ENCODE data around the gene PIP4K2A. TPM values are rescaled to one million over a fixed set of nuclear protein-coding genes. Genes with fewer than 3 reads are reported as not detected.

The PIP4K2A gene
- total and polyA plus RNA-seq, 2 of the 8 experiments (the other 6 are each of a cell fraction or from before 2014, with no cell fraction given) = 19.0 to 60.9 TPM

- CTCF ChIA-PET (ENCODE audit: partially characterized antibody) = interaction anchor here (0.6 kb wide), 1 partner anchor 1765 kb away, joined by 3 read pairs; no protein-coding TSS in a partner anchor
- H3K18ac ChIP-seq (ENCODE audit: extremely low read depth, low read length) = no peak overlapping the region
- no peak overlapping the region for H3K4me3 ChIP-seq (ENCODE audit: extremely low read depth in 1 of 4, insufficient read depth in 2 of 4, low read depth in 3 of 4, low read length in 4 of 4)
- H2AK5ac ChIP-seq (ENCODE audit: low read depth, low read length) = no peak overlapping the region
- H3K9ac ChIP-seq (replicated peaks in 1 of 4; ENCODE audit: extremely low read depth in 1 of 4, low read depth in 3 of 4, low read length in 3 of 4) = no peak overlapping the region; a peak in 1 of 7 replicates
- no peak overlapping the region for H4K8ac ChIP-seq (ENCODE audit: extremely low read depth, insufficient read depth, low read length)
- no peak overlapping the region for H3K27ac ChIP-seq (ENCODE audit: low read depth, low read length)
- TF ChIP-seq BACH1 (IDR thresholded peaks at IDR 0.05; ENCODE audit: low read length) = no peak
- no peak for TF ChIP-seq SP2 (IDR thresholded peaks at IDR 0.05; ENCODE audit: low read length)
- TF ChIP-seq CTCF (IDR thresholded peaks at IDR 0.05; ENCODE audit: control extremely low read depth in 1 of 3, insufficient read depth in 1 of 3, low read depth in 1 of 3, low read length in 3 of 3) = no peak
- TF ChIP-seq POLR2A (IDR thresholded peaks at IDR 0.05; ENCODE audit: control extremely low read depth in 1 of 2, low read depth in 2 of 2, low read length in 2 of 2) = no peak
- no peak for TF ChIP-seq RBBP5 (IDR thresholded peaks at IDR 0.05; ENCODE audit: borderline replicate concordance, low read depth, low read length)
- no peak for TF ChIP-seq YY1 (IDR thresholded peaks at IDR 0.05; ENCODE audit: low read depth, low read length)
- TF ChIP-seq SP4 (IDR thresholded peaks at IDR 0.05; ENCODE audit: low read length) = no peak
- TF ChIP-seq CBX8 (IDR thresholded peaks at IDR 0.05; ENCODE audit: borderline replicate concordance, low read depth, low read length) = no peak
- TF ChIP-seq TCF12 (IDR thresholded peaks at IDR 0.05; ENCODE audit: low read depth, low read length) = no peak
- no peak for TF ChIP-seq USF2 (IDR thresholded peaks at IDR 0.05; ENCODE audit: low read length)
- TF ChIP-seq CREB1 (IDR thresholded peaks at IDR 0.05) = no peak
- TF ChIP-seq KDM4A (IDR thresholded peaks at IDR 0.05; ENCODE audit: low read depth, low read length, severe bottlenecking) = no peak
- no peak overlapping the region for H3K4me2 ChIP-seq (ENCODE audit: insufficient read depth in 1 of 2, low read depth in 2 of 2, low read length in 2 of 2)
- H3K27me3 ChIP-seq (replicated peaks in 1 of 4; ENCODE audit: control insufficient read depth in 3 of 4, extremely low read depth in 1 of 4, insufficient read depth in 3 of 4, low read length in 3 of 4) = no peaks in the 10 kb centered on the region
- H2BK5ac ChIP-seq (ENCODE audit: low read depth, low read length) = no peak overlapping the region
- POLR2A ChIA-PET (ENCODE audit: partially characterized antibody) = no interaction called here
- no peak overlapping the region for H3K4ac ChIP-seq (replicated peaks; ENCODE audit: insufficient read length, low read depth, low read length)
- H2BK12ac ChIP-seq (ENCODE audit: low read depth, low read length) = no peak overlapping the region
- H4K20me1 ChIP-seq (replicated peaks in 1 of 2; ENCODE audit: control insufficient read depth in 1 of 2, insufficient read depth in 2 of 2, low read length in 2 of 2) = peaks cover 4 to 6% of the 10 kb centered on the region in 2 experiments
- H3K56ac ChIP-seq (replicated peaks; ENCODE audit: insufficient read length, low read depth, low read length) = no peak overlapping the region
- no peak overlapping the region for H3K23ac ChIP-seq (ENCODE audit: insufficient read length)
- no peaks in the 10 kb centered on the region for H3K9me3 ChIP-seq (ENCODE audit: insufficient read depth in 2 of 2, low read depth in 1 of 2, low read length in 1 of 2)
- H2AFZ ChIP-seq (ENCODE audit: low read length) = no peak overlapping the region
- H3K23me2 ChIP-seq (ENCODE audit: low read depth, low read length) = no peaks in the 10 kb centered on the region
- peaks cover 6 to 30% (median 14%) of the 10 kb centered on the region in 4 experiments for H3K4me1 ChIP-seq (replicated peaks in 1 of 4; ENCODE audit: control insufficient read depth in 3 of 4, insufficient read depth in 4 of 4, low read length in 3 of 4)
- H4K5ac ChIP-seq (ENCODE audit: insufficient read length, low read depth, low read length) = no peak overlapping the region
- no peak overlapping the region for H2BK15ac ChIP-seq (ENCODE audit: low read length)
- H2BK120ac ChIP-seq (replicated peaks; ENCODE audit: low read depth, low read length) = no peak overlapping the region
- DNase-seq (ENCODE audit: low read depth in 1 of 2, low spot score in 2 of 2) = no peak
- WGBS, 2 experiments (ENCODE audit: extremely low coverage in 1 of 2, insufficient coverage in 1 of 2, insufficient read length in 1 of 2, insufficient replicate concordance in 2 of 2, low coverage in 1 of 2, low lambda C conversion rate in 2 of 2, missing lambda C conversion rate in 1 of 2) = 86% methylated on average over 5 of the region's 5 CpGs; no CpG with 5 or more reads in 1 of the 2 experiments
- H3K79me2 ChIP-seq (ENCODE audit: control insufficient read depth in 1 of 2, insufficient read depth in 2 of 2, low read length in 2 of 2) = peaks cover 9 to 100% of the 10 kb centered on the region in 2 experiments
- H3K79me1 ChIP-seq (ENCODE audit: low read depth, low read length) = peaks cover 11% of the 10 kb centered on the region
- FAIRE-seq = no peak
- H3K36me3 ChIP-seq (ENCODE audit: control insufficient read depth in 2 of 4, insufficient read depth in 4 of 4, low read length in 3 of 4) = no peaks in the 10 kb centered on the region; a peak in 1 of 8 replicates
- H4K91ac ChIP-seq (replicated peaks; ENCODE audit: insufficient read length, low read length) = no peak overlapping the region
- no peak overlapping the region for H3K14ac ChIP-seq (ENCODE audit: insufficient read length)
- H2BK20ac ChIP-seq (ENCODE audit: low read length) = no peak overlapping the region
These were observed 14.4 kb downstream of the PIP4K2A start for GRCh38 chr10:22699976-22700375.

All from H1 (cell line).